Heart left ventricle (tissue), 16 donors: ENCODE data around the gene NPC1L1. TPM values are rescaled to one million over a fixed set of nuclear protein-coding genes. Genes with fewer than 3 reads are reported as not detected.

Experiments
- ATAC-seq, 4 donors: fragments of 200-7000 bp; cut with Tn5 transposase; one replicate each; pipeline ENCODE4 v1.9.1; 2020 to 2022; ENCODE audit warnings: moderate library complexity in 4 of 4, mild to moderate bottlenecking in 3 of 4, moderate number of reproducible peaks in 1 of 4
- DNase-seq, 5 donors: peaks; one replicate each; pipeline ENCODE4 v3.0.0-alpha.2; 2020
- H3K27ac ChIP-seq, 12 donors: fragments of 200-600 bp; sonication (generic) in 4 of 12; one replicate each; pipeline versions ENCODE4 v1.5.0 to v1.8.0; 2016 to 2022; ENCODE audit warnings: mild to moderate bottlenecking in 2 of 12
- H3K27me3 ChIP-seq, 9 donors: fragments of 200-600 bp; sonication (generic) in 2 of 9; one replicate each; pipeline versions ENCODE4 v1.5.1 to v1.8.0; 2016 to 2022; ENCODE audit warnings: mild to moderate bottlenecking in 3 of 9
- H3K36me3 ChIP-seq, 9 donors: fragments of 200-600 bp; sonication (generic) in 2 of 9; one replicate each; pipeline versions ENCODE4 v1.5.0 to v1.8.0; 2018 to 2022; ENCODE audit warnings: mild to moderate bottlenecking in 2 of 9
- H3K4me1 ChIP-seq, 12 donors: fragments of 200-600 bp; sonication (generic) in 4 of 12; one replicate each; pipeline versions ENCODE4 v1.5.0 to v1.8.0; 2016 to 2022; ENCODE audit warnings: mild to moderate bottlenecking in 3 of 12
- H3K4me3 ChIP-seq, 12 donors: fragments of 200-600 bp; sonication (generic) in 4 of 12; one replicate each; pipeline versions ENCODE4 v1.5.0 to v1.8.0; 2017 to 2022; ENCODE audit warnings: mild to moderate bottlenecking in 9 of 12, moderate library complexity in 4 of 12
- H3K9me3 ChIP-seq, 12 donors: fragments of 200-600 bp; sonication (generic) in 4 of 12; one replicate each; pipeline versions ENCODE4 v1.5.0 to v1.8.0; 2016 to 2022; ENCODE audit warnings: mild to moderate bottlenecking in 1 of 12
- CTCF ChIP-seq, 12 donors: fragments of 200-600 bp; sonication (generic) in 4 of 12; IDR thresholded peaks; one replicate each; pipeline versions ENCODE4 v1.5.0 to v1.8.0; 2018 to 2022; ENCODE audit warnings: antibody characterized with exemption in 12 of 12, mild to moderate bottlenecking in 5 of 12
- POLR2A ChIP-seq, 2 donors: fragments of 450-650 bp; IDR thresholded peaks; one replicate each; pipeline ENCODE4 v1.6.1; 2017; ENCODE audit warnings: antibody characterized with exemption in 2 of 2, mild to moderate bottlenecking in 2 of 2, moderate library complexity in 2 of 2
- WGBS, 4 donors: extraction: QIAGEN DNeasy Blood & Tissue Kit in 2 of 4; methylation state at CpG; one replicate each; pipeline versions ENCODE4 v1.1.5 to v1.1.7; 2013 to 2018; 5-methylcytosine and 5-hydroxymethylcytosine counted together
- intact Hi-C, 10 donors: fragments of 100-400 bp; cut with DNase I; formaldehyde crosslinking; loops; one replicate each; pipeline versions ENCODE4 v1.11.1 to v1.14.2; 2022
- polyA plus RNA-seq, 2 donors: library from polyadenylated mRNA; stranded (reverse); fragments of 200-250 nt; gene quantifications; one replicate each; pipeline ENCODE4 v1.2.3, GENCODE V29; 2013
- total RNA-seq, 9 donors: library from RNA; depleted of rRNA in 2 of 9; stranded (reverse); fragments of >200 nt in 2 of 9; fragmentation: NEBNext Ultra II Directional in 3 of 9; extraction: Animal tissue kit (Norgen Biotek cat#: 25700) in 3 of 9; gene quantifications; one replicate each; pipeline versions ENCODE4 v1.1.0 to v1.2.4, GENCODE V29; 2016 to 2023
- donor health status: ischemic (EF 13 %, LVEDD 7.1; RV severe dilation, severe dysfunction).
- donor health status: healthy with polysubstance abuse.
- donor health status: DM: no; HTN: yes; CAD: no.
- donor health status: DM: no; HTN: no; CAD: no.
- donor health status: ischemic (EF 25% LVEDD 6.9; RV normal size, moderate dysfunction).
- donor health status: ischemic (EF 25% LVEDD 5.7; RV mildly dilated, moderate dysfunction).
- donor health status: healthy.
- donor health status: DM: yes; HTN: yes; CAD: no.
- donor health status: ischemic (EF 35%, LVEDD 5.7; RV mildly dilated, moderate dysfunction).
- donor health status: nonischemic (EF 11% LVEDD 7.7; RV severe dilation, severe dysfunction).
- donor health status: DM: yes; HTN: yes; CAD: no.
- donor health status: PGD.
- donor health status: ischemic (EF 29% LVEDD 5.4; RV normal size, mild dysfunction).
- donor health status: nonischemic (EF 23%, LVEDD 6.1; RV moderate dilation, normal function).

Gene NPC1L1
- total and polyA plus RNA-seq, 11 donors: 0.03 to 0.25 (median 0.13) TPM; not detected in 4

GRCh38 chr7:44524811-44525388 lies 16.2 kb downstream of the NPC1L1 start:
- no peak overlapping the region for H3K4me3 ChIP-seq
- DNase-seq (no peak), ATAC-seq (no peak)
- H3K36me3 ChIP-seq: no peaks in the 10 kb centered on the region
- 66 to 75% (median 69%) methylated on average over 3 of the region's 3 CpGs for WGBS, 4 donors
- peaks cover 0 to 50% (median 18%) of the 10 kb centered on the region in 12 donors for H3K9me3 ChIP-seq
- intact Hi-C loops: no loop called here
- H3K27me3 ChIP-seq: no peaks in the 10 kb centered on the region
- no peak overlapping the region for H3K27ac ChIP-seq
- H3K4me1 ChIP-seq: no peaks in the 10 kb centered on the region
- no peak for TF ChIP-seq CTCF (IDR thresholded peaks at IDR 0.05)
- no peak for TF ChIP-seq POLR2A (IDR thresholded peaks at IDR 0.05)

- no peak overlapping the region for H3K4me3 ChIP-seq
- no peaks in the 10 kb centered on the region for H3K27me3 ChIP-seq
- WGBS, 4 donors: 82 to 95% (median 89%) methylated on average over 3 of the region's 3 CpGs
- no peaks in the 10 kb centered on the region for H3K4me1 ChIP-seq
- TF ChIP-seq POLR2A (IDR thresholded peaks at IDR 0.05) (no peak), CTCF (IDR thresholded peaks at IDR 0.05) (no peak)
- H3K27ac ChIP-seq: no peak overlapping the region
- ATAC-seq: no peak
- no peak for DNase-seq
- intact Hi-C loops: no loop called here
- peaks cover 0 to 38% (median 18%) of the 10 kb centered on the region in 12 donors for H3K9me3 ChIP-seq
- no peaks in the 10 kb centered on the region for H3K36me3 ChIP-seq
These were observed 18.8 kb downstream of the NPC1L1 start for GRCh38 chr7:44522315-44522714.

GRCh38 chr7:44521347-44522095 lies 19.6 kb downstream of the NPC1L1 start:
- intact Hi-C loops: no loop called here
- no peak overlapping the region for H3K4me3 ChIP-seq
- DNase-seq (no peak), ATAC-seq (no peak)
- no peaks in the 10 kb centered on the region for H3K36me3 ChIP-seq
- no peaks in the 10 kb centered on the region for H3K4me1 ChIP-seq
- TF ChIP-seq CTCF (IDR thresholded peaks at IDR 0.05): no peak
- no peak for TF ChIP-seq POLR2A (IDR thresholded peaks at IDR 0.05)
- H3K27me3 ChIP-seq: no peaks in the 10 kb centered on the region
- peaks cover 0 to 30% (median 12%) of the 10 kb centered on the region in 12 donors for H3K9me3 ChIP-seq
- WGBS, 4 donors: 79 to 85% (median 79%) methylated on average over 15 of the region's 15 CpGs
- H3K27ac ChIP-seq: no peak overlapping the region

- DNase-seq (no peak), ATAC-seq (no peak)
- no peaks in the 10 kb centered on the region for H3K27me3 ChIP-seq
- H3K27ac ChIP-seq: no peak overlapping the region
- no peaks in the 10 kb centered on the region for H3K36me3 ChIP-seq
- TF ChIP-seq CTCF (IDR thresholded peaks at IDR 0.05) (no peak), POLR2A (IDR thresholded peaks at IDR 0.05) (no peak)
- intact Hi-C loops: no loop called here
- 81 to 89% (median 84%) methylated on average over 5 of the region's 5 CpGs for WGBS, 4 donors
- H3K4me1 ChIP-seq: no peaks in the 10 kb centered on the region
- no peak overlapping the region for H3K4me3 ChIP-seq
- H3K9me3 ChIP-seq: peaks cover 0 to 20% (median 11%) of the 10 kb centered on the region in 12 donors
These were observed 20.6 kb downstream of the NPC1L1 start for GRCh38 chr7:44520574-44520973.
